ENCODE results near the gene NXF3.

Gene NXF3

GRCh38 chrX:103066606-103067005 lies 26.3 kb downstream of the NXF3 start:
- no peak for TF ChIP-seq FOXK2 (IDR thresholded peaks at IDR 0.05)
- no peak for TF ChIP-seq LEF1 (IDR thresholded peaks at IDR 0.05; ENCODE audit: borderline replicate concordance)
- TF ChIP-seq FOXM1 (IDR thresholded peaks at IDR 0.05; ENCODE audit: borderline replicate concordance), result no peak
- no peak for TF ChIP-seq PKNOX1 (IDR thresholded peaks at IDR 0.05)
- no peak for TF ChIP-seq CTBP1 (IDR thresholded peaks at IDR 0.05; ENCODE audit: borderline replicate concordance)
- no peak for TF ChIP-seq SP1 (IDR thresholded peaks at IDR 0.05)
- TF ChIP-seq SUZ12 (IDR thresholded peaks at IDR 0.05), result no peak
- no peak for TF ChIP-seq HDGF (IDR thresholded peaks at IDR 0.05; ENCODE audit: borderline replicate concordance)
- no peak for TF ChIP-seq NFRKB (IDR thresholded peaks at IDR 0.05)
- TF ChIP-seq BHLHE40 (IDR thresholded peaks at IDR 0.05; ENCODE audit: borderline replicate concordance), result no peak
- TF ChIP-seq ELF4 (IDR thresholded peaks at IDR 0.05), result no peak
- no peak for TF ChIP-seq ZNF384 (IDR thresholded peaks at IDR 0.05)
- no peak for TF ChIP-seq L3MBTL2 (conservative IDR thresholded peaks at IDR 0.05)
- TF ChIP-seq TARDBP (IDR thresholded peaks at IDR 0.05), result no peak
- no peak for TF ChIP-seq FOXA1 (IDR thresholded peaks at IDR 0.05)
- no peak for TF ChIP-seq ARNT (IDR thresholded peaks at IDR 0.05)
- POLR2A ChIA-PET, result no interaction called here
- CTCF ChIA-PET, result no interaction called here
- no peak for DNase-seq (ENCODE audit: extremely low spot score)

- ChIA-PET CTCF (no interaction called here), POLR2A (no interaction called here)
- DNase-seq (ENCODE audit: extremely low spot score), result no peak
- TF ChIP-seq LEF1 (IDR thresholded peaks at IDR 0.05; ENCODE audit: borderline replicate concordance), result no peak
- no peak for TF ChIP-seq FOXA1 (IDR thresholded peaks at IDR 0.05)
- TF ChIP-seq CTBP1 (IDR thresholded peaks at IDR 0.05; ENCODE audit: borderline replicate concordance), result no peak
- no peak for TF ChIP-seq L3MBTL2 (conservative IDR thresholded peaks at IDR 0.05)
- TF ChIP-seq ELF4 (IDR thresholded peaks at IDR 0.05), result no peak
- no peak for TF ChIP-seq TARDBP (IDR thresholded peaks at IDR 0.05)
- TF ChIP-seq FOXM1 (IDR thresholded peaks at IDR 0.05; ENCODE audit: borderline replicate concordance), result no peak
- TF ChIP-seq SP1 (IDR thresholded peaks at IDR 0.05), result no peak
- no peak for TF ChIP-seq SUZ12 (IDR thresholded peaks at IDR 0.05)
- no peak for TF ChIP-seq ARNT (IDR thresholded peaks at IDR 0.05)
- no peak for TF ChIP-seq HDGF (IDR thresholded peaks at IDR 0.05; ENCODE audit: borderline replicate concordance)
- no peak for TF ChIP-seq BHLHE40 (IDR thresholded peaks at IDR 0.05; ENCODE audit: borderline replicate concordance)
- no peak for TF ChIP-seq PKNOX1 (IDR thresholded peaks at IDR 0.05)
- TF ChIP-seq NFRKB (IDR thresholded peaks at IDR 0.05), result no peak
- TF ChIP-seq FOXK2 (IDR thresholded peaks at IDR 0.05), result no peak
- no peak for TF ChIP-seq ZNF384 (IDR thresholded peaks at IDR 0.05)
Observed at GRCh38 chrX:103063918-103064434, 29.0 kb downstream of the NXF3 start, which contains the start of gene BEX1. Gene BEX1, minus strand, starts transcription at chrX:103064171. Its CDS starts 897 bp downstream, at chrX:103063274.

GRCh38 chrX:103063191-103063845 lies 29.6 kb downstream of the NXF3 start:
- TF ChIP-seq CTBP1 (IDR thresholded peaks at IDR 0.05; ENCODE audit: borderline replicate concordance) (no peak), FOXM1 (IDR thresholded peaks at IDR 0.05; ENCODE audit: borderline replicate concordance) (no peak), FOXK2 (IDR thresholded peaks at IDR 0.05) (no peak), PKNOX1 (IDR thresholded peaks at IDR 0.05) (no peak), SUZ12 (IDR thresholded peaks at IDR 0.05) (no peak), ARNT (IDR thresholded peaks at IDR 0.05) (no peak), NFRKB (IDR thresholded peaks at IDR 0.05) (no peak), SP1 (IDR thresholded peaks at IDR 0.05) (no peak), L3MBTL2 (conservative IDR thresholded peaks at IDR 0.05) (no peak), ZNF384 (IDR thresholded peaks at IDR 0.05) (no peak), HDGF (IDR thresholded peaks at IDR 0.05; ENCODE audit: borderline replicate concordance) (no peak), TARDBP (IDR thresholded peaks at IDR 0.05) (no peak), FOXA1 (IDR thresholded peaks at IDR 0.05) (no peak), LEF1 (IDR thresholded peaks at IDR 0.05; ENCODE audit: borderline replicate concordance) (no peak), ELF4 (IDR thresholded peaks at IDR 0.05) (no peak)

GRCh38 chrX:103061486-103061885 lies 31.5 kb downstream of the NXF3 start:
- POLR2A ChIA-PET, result no interaction called here
- CTCF ChIA-PET, result interaction anchor here (0.6 kb wide), 2 partner anchors 61 to 337 kb away, joined by 3 to 8 read pairs; no protein-coding TSS in a partner anchor
- DNase-seq (ENCODE audit: extremely low spot score), result no peak
- TF ChIP-seq BHLHE40 (IDR thresholded peaks at IDR 0.05; ENCODE audit: borderline replicate concordance), result no peak
- TF ChIP-seq PKNOX1 (IDR thresholded peaks at IDR 0.05), result no peak
- no peak for TF ChIP-seq LEF1 (IDR thresholded peaks at IDR 0.05; ENCODE audit: borderline replicate concordance)
- no peak for TF ChIP-seq ARNT (IDR thresholded peaks at IDR 0.05)
- TF ChIP-seq FOXA1 (IDR thresholded peaks at IDR 0.05), result no peak
- no peak for TF ChIP-seq SP1 (IDR thresholded peaks at IDR 0.05)
- no peak for TF ChIP-seq ELF4 (IDR thresholded peaks at IDR 0.05)
- no peak for TF ChIP-seq L3MBTL2 (conservative IDR thresholded peaks at IDR 0.05)
- TF ChIP-seq TARDBP (IDR thresholded peaks at IDR 0.05), result no peak
- TF ChIP-seq SUZ12 (IDR thresholded peaks at IDR 0.05), result no peak
- no peak for TF ChIP-seq HDGF (IDR thresholded peaks at IDR 0.05; ENCODE audit: borderline replicate concordance)
- no peak for TF ChIP-seq ZNF384 (IDR thresholded peaks at IDR 0.05)
- TF ChIP-seq CTBP1 (IDR thresholded peaks at IDR 0.05; ENCODE audit: borderline replicate concordance), result no peak
- no peak for TF ChIP-seq NFRKB (IDR thresholded peaks at IDR 0.05)
- no peak for TF ChIP-seq FOXK2 (IDR thresholded peaks at IDR 0.05)

More at GRCh38 chrX:103063191-103063845, 29.6 kb downstream of the NXF3 start:
- ChIA-PET POLR2A (no interaction called here), CTCF (no interaction called here)
- no peak for DNase-seq (ENCODE audit: extremely low spot score)

- TF ChIP-seq NFRKB (IDR thresholded peaks at IDR 0.05) (no peak), TARDBP (IDR thresholded peaks at IDR 0.05) (no peak), L3MBTL2 (conservative IDR thresholded peaks at IDR 0.05) (no peak), FOXA1 (IDR thresholded peaks at IDR 0.05) (no peak), FOXK2 (IDR thresholded peaks at IDR 0.05) (no peak), CTBP1 (IDR thresholded peaks at IDR 0.05; ENCODE audit: borderline replicate concordance) (no peak), ZNF384 (IDR thresholded peaks at IDR 0.05) (no peak), SUZ12 (IDR thresholded peaks at IDR 0.05) (no peak), FOXM1 (IDR thresholded peaks at IDR 0.05; ENCODE audit: borderline replicate concordance) (no peak), PKNOX1 (IDR thresholded peaks at IDR 0.05) (no peak), LEF1 (IDR thresholded peaks at IDR 0.05; ENCODE audit: borderline replicate concordance) (no peak), ELF4 (IDR thresholded peaks at IDR 0.05) (no peak), BHLHE40 (IDR thresholded peaks at IDR 0.05; ENCODE audit: borderline replicate concordance) (no peak)
- ChIA-PET CTCF (no interaction called here), POLR2A (no interaction called here)
- DNase-seq (ENCODE audit: extremely low spot score), result no peak
Observed at GRCh38 chrX:103056902-103057301, 36.0 kb downstream of the NXF3 start.
